ENCODE data around the gene SPIB.
A peak's percentile ranks its signal among the peaks of the same experiment; 100 is the strongest.

GRCh38 chr19:50371914-50372475 is 46.7 kb upstream of the SPIB start:
- TF ChIP-seq POLR2A (IDR thresholded peaks at IDR 0.05) (no peak), CTCF (IDR thresholded peaks at IDR 0.05) (no peak), EP300 (IDR thresholded peaks at IDR 0.05) (peak in 1 of 4 donors; percentile 88)
